HepG2 (cell line): ENCODE measurements around the gene MSGN1. TPM values are rescaled to one million over a fixed set of nuclear protein-coding genes. Genes with fewer than 3 reads are reported as not detected.

ENCODE experiments used
- ATAC-seq: fragments of 200-7000 bp; cut with Tn5 transposase; 3 replicates; pipeline ENCODE4 v1.9.1; 2020; ENCODE audit warnings: mild to moderate bottlenecking, moderate library complexity
- BruUV-seq: library from RNA; stranded (reverse); fragments of 400-500 nt; replicated peaks from 2 replicates; lab custom pipeline; 2021; lab: Mats Ljungman, UMichigan
- CTCF ChIA-PET: fragments of 300-600 bp; formaldehyde crosslinking; extraction: SDS; loops from one replicate; lab custom pipeline; 2021; ENCODE audit warnings: low total read pairs, inconsistent platforms, low intra/inter-chr PET ratio; lab: Yijun Ruan, JAX
- POLR2A ChIA-PET: fragments of 350-600 bp; sonication (Branson Sonifier 250); formaldehyde crosslinking; loops from one replicate; lab custom pipeline; 2020; ENCODE audit warnings: antibody characterized with exemption, inconsistent platforms; lab: Yijun Ruan, JAX
- DNase-seq: peaks from one replicate; pipeline ENCODE4 v3.0.0-alpha.2; 2015; ENCODE audit warnings: low spot score
- FAIRE-seq: peaks from 3 replicates; lab custom pipeline; 2011; peaks lifted over from hg19 to GRCh38; lab: Jason Lieb, UNC
- H2AFZ ChIP-seq: one replicate; pipeline ENCODE4 v1.6.1; 2011; ENCODE audit warnings: low read length, inconsistent platforms
- H3K27ac ChIP-seq: fragments of 300-600 bp; 3 replicates; pipeline ENCODE4 v1.8.0; 2011; ENCODE audit warnings: mixed run types, mild to moderate bottlenecking, mixed read lengths, low read length, inconsistent platforms; ENCODE audit not compliant: insufficient read depth; ENCODE audit errors: extremely low read length
- H3K27me3 ChIP-seq, 2 experiments: fragments of 200-600 bp in 1 of 2; 2 replicates in 1 of 2; 3 replicates in 1 of 2; pipeline versions ENCODE4 v1.6.0 to v1.8.0; 2011; ENCODE audit warnings: low read length in 2 of 2, mild to moderate bottlenecking in 2 of 2, moderate library complexity in 2 of 2, inconsistent platforms in 1 of 2; ENCODE audit not compliant: insufficient read depth in 2 of 2, control insufficient read depth in 1 of 2
- H3K36me3 ChIP-seq, 2 experiments: fragments of 200-600 bp in 1 of 2; replicated peaks in 1 of 2; 2 replicates in 1 of 2; 3 replicates in 1 of 2; pipeline versions ENCODE4 v1.5.1 to v1.8.0; 2011; ENCODE audit warnings: low read length in 2 of 2, inconsistent platforms in 1 of 2; ENCODE audit not compliant: insufficient read depth in 2 of 2, control insufficient read depth in 1 of 2
- H3K4me1 ChIP-seq: 2 replicates; pipeline ENCODE4 v1.5.1; 2012; ENCODE audit warnings: low read length, inconsistent platforms; ENCODE audit not compliant: insufficient read depth
- H3K4me2 ChIP-seq: 2 replicates; pipeline ENCODE4 v1.6.0; 2011; ENCODE audit warnings: low read depth, low read length, inconsistent platforms
- H3K4me3 ChIP-seq, 3 experiments: fragments of 200-600 bp in 1 of 3; sonication (generic), shearing (Covaris generic) in 1 of 3; replicated peaks in 1 of 3; 2 replicates each; pipeline ENCODE4 v1.5.1; 2011 to 2016; ENCODE audit warnings: low read length in 3 of 3, inconsistent platforms in 2 of 3, low read depth in 2 of 3, mild to moderate bottlenecking in 2 of 3, control low read depth in 1 of 3, mixed read lengths in 1 of 3; ENCODE audit not compliant: insufficient read depth in 1 of 3
- H3K79me2 ChIP-seq: one replicate; pipeline ENCODE4 v1.6.1; 2011; ENCODE audit warnings: low read length, inconsistent platforms; ENCODE audit not compliant: insufficient read depth
- H3K9ac ChIP-seq: 2 replicates; pipeline ENCODE4 v1.6.0; 2011; ENCODE audit warnings: mild to moderate bottlenecking, low read depth, low read length, inconsistent platforms; ENCODE audit not compliant: insufficient read depth
- H3K9me3 ChIP-seq: 2 replicates; pipeline ENCODE4 v1.5.1; 2012; ENCODE audit warnings: mild to moderate bottlenecking, low read length
- H4K20me1 ChIP-seq: 2 replicates; pipeline ENCODE4 v1.6.0; 2011; ENCODE audit warnings: inconsistent platforms, mild to moderate bottlenecking, low read length, moderate library complexity; ENCODE audit not compliant: insufficient read depth
- EZH2 ChIP-seq: conservative IDR thresholded peaks from 2 replicates; pipeline ENCODE4 v1.6.1; 2012; ENCODE audit warnings: mild to moderate bottlenecking, low read depth, low read length, moderate library complexity
- KLF15 ChIP-seq: sonication (generic); formaldehyde crosslinking; IDR thresholded peaks from 2 replicates; pipeline ENCODE4 v1.8.1; 2023; ENCODE audit warnings: borderline replicate concordance, mild to moderate bottlenecking, inconsistent platforms, missing genetic modification reagents, mixed read lengths
- PHF20 ChIP-seq: sonication (generic); formaldehyde crosslinking; IDR thresholded peaks from 2 replicates; pipeline ENCODE4 v1.5.0; 2020; ENCODE audit warnings: mild to moderate bottlenecking, missing genetic modification reagents
- POLR2AphosphoS5 ChIP-seq: IDR thresholded peaks from 2 replicates; pipeline ENCODE4 v1.6.1; 2012; ENCODE audit warnings: low read depth, low read length
- PRPF4 ChIP-seq: fragments of 200-400 bp; formaldehyde crosslinking; IDR thresholded peaks from 2 replicates; pipeline ENCODE4 v1.6.1; 2016; ENCODE audit warnings: low read length, low read depth; ENCODE audit not compliant: poor library complexity, severe bottlenecking
- RARG ChIP-seq: sonication (generic); formaldehyde crosslinking; IDR thresholded peaks from 2 replicates; pipeline ENCODE4 v1.4.0; 2020; ENCODE audit warnings: low read depth, mild to moderate bottlenecking, missing genetic modification reagents
- XRCC5 ChIP-seq: fragments of 200-400 bp; formaldehyde crosslinking; optimal IDR thresholded peaks from 2 replicates; pipeline ENCODE3; 2017; ENCODE audit warnings: mild to moderate bottlenecking, low read length
- YY1 ChIP-seq: IDR thresholded peaks from 2 replicates; pipeline ENCODE4 v1.6.1; 2011; ENCODE audit warnings: low read length, low read depth, moderate library complexity, mild to moderate bottlenecking; ENCODE audit not compliant: insufficient read depth, insufficient replicate concordance
- ZBTB7A ChIP-seq: sonication (generic); formaldehyde crosslinking; IDR thresholded peaks from 2 replicates; pipeline ENCODE4 v1.8.0; 2022; ENCODE audit warnings: mild to moderate bottlenecking, missing genetic modification reagents
- ZNF12 ChIP-seq: sonication (generic); formaldehyde crosslinking; IDR thresholded peaks from 2 replicates; pipeline ENCODE4 v1.5.0; 2020; ENCODE audit warnings: missing genetic modification reagents
- ZNF263 ChIP-seq: sonication (generic); formaldehyde crosslinking; IDR thresholded peaks from 2 replicates; pipeline ENCODE4 v1.4.0; 2020; ENCODE audit warnings: missing genetic modification reagents
- ZNF280B ChIP-seq: sonication (generic); formaldehyde crosslinking; IDR thresholded peaks from 2 replicates; pipeline ENCODE4 v1.5.0; 2020; ENCODE audit warnings: missing genetic modification reagents, mild to moderate bottlenecking, borderline replicate concordance
- ZNF383 ChIP-seq: sonication (generic); formaldehyde crosslinking; IDR thresholded peaks from 2 replicates; pipeline ENCODE4 v1.4.0; 2020; ENCODE audit warnings: missing genetic modification reagents, mild to moderate bottlenecking, borderline replicate concordance
- ZNF570 ChIP-seq: sonication (generic); formaldehyde crosslinking; IDR thresholded peaks from 2 replicates; pipeline ENCODE4 v1.4.0; 2020; ENCODE audit warnings: mild to moderate bottlenecking, missing genetic modification reagents, borderline replicate concordance
- ZNF704 ChIP-seq: sonication (generic); formaldehyde crosslinking; IDR thresholded peaks from 2 replicates; pipeline ENCODE4 v1.8.1; 2023; ENCODE audit warnings: mild to moderate bottlenecking, inconsistent platforms, moderate library complexity, missing genetic modification reagents, borderline replicate concordance
- WGBS: methylation state at CpG from one replicate; pipeline ENCODE4 v1.1.6; 2017; ENCODE audit warnings: low lambda C conversion rate; 5-methylcytosine and 5-hydroxymethylcytosine counted together
- in situ Hi-C: cut with HindIII; loops from 2 replicates; pipeline ENCODE4 v1.10.0; 2017; ENCODE audit warnings: low pct_unique_long_range_greater_than_20kb; ENCODE audit not compliant: extremely low pct_ligation_motif_present
- intact Hi-C: fragments of 100-400 bp; cut with micrococcal nuclease; formaldehyde crosslinking; loops from one replicate; pipeline ENCODE4 v1.10.0; 2022; ENCODE audit not compliant: unreplicated experiment
- polyA plus RNA-seq, 8 experiments: library from polyadenylated mRNA; depleted of rRNA in 3 of 8; stranded (reverse) in 7 of 8; unstranded in 1 of 8; fragments of >200 nt; fragmentation: Illumina TruSeq in 4 of 8; extraction: Trizol in 4 of 8; gene quantifications; 2 replicates each; pipeline versions ENCODE4 v1.2.1 to v1.2.3, GENCODE V29; 2011 to 2016; ENCODE audit warnings: low read depth in 4 of 8, missing spikeins in 1 of 8, mixed read lengths in 1 of 8; ENCODE audit not compliant: insufficient read depth in 1 of 8
- total RNA-seq, 5 experiments: library from RNA; depleted of rRNA; stranded (reverse); fragments of >200 nt; fragmentation: Illumina TruSeq; extraction: Trizol; gene quantifications; 2 replicates each; pipeline ENCODE4 v1.2.3, GENCODE V29; 2016; ENCODE audit warnings: low read depth in 1 of 5

The MSGN1 gene
- total and polyA plus RNA-seq, 2 of the 13 experiments (the other 11 are each of a cell fraction or from before 2014, with no cell fraction given): not detected

- Histone ChIP-seq H3K9ac (no peak overlapping the region), H3K27me3 (peaks cover 0 to 16% of the 10 kb centered on the region in 2 experiments; a peak in 2 of 5 replicates), H3K4me1 (no peaks in the 10 kb centered on the region), H3K36me3 (no peaks in the 10 kb centered on the region), H2AFZ (no peak overlapping the region), H3K79me2 (no peaks in the 10 kb centered on the region), H3K4me2 (no peak overlapping the region), H3K27ac (no peak overlapping the region), H4K20me1 (no peaks in the 10 kb centered on the region), H3K9me3 (no peaks in the 10 kb centered on the region), H3K4me3 (no peak overlapping the region)
- in situ Hi-C loops: no loop called here
- CTCF ChIA-PET: no interaction called here
- WGBS: 13% methylated on average over 3 of the region's 3 CpGs
- POLR2A ChIA-PET: no interaction called here
- BruUV-seq: no TSS peak
- TF ChIP-seq KLF15 (CRISPR knock-in tag) (no peak), EZH2 (no peak), XRCC5 (no peak), ZNF704 (CRISPR knock-in tag) (no peak), ZNF263 (no peak), RARG (no peak), ZNF280B (CRISPR knock-in tag) (no peak), PRPF4 (no peak), ZNF570 (CRISPR knock-in tag) (no peak), PHF20 (CRISPR knock-in tag) (no peak), ZNF383 (CRISPR knock-in tag) (no peak), ZBTB7A (no peak), POLR2AphosphoS5 (no peak), ZNF12 (CRISPR knock-in tag) (no peak), YY1 (no peak)
- intact Hi-C loops: no loop called here
- DNase-seq: no peak
- no peak for FAIRE-seq
- no peak for ATAC-seq
These were observed 4.8 kb downstream of the MSGN1 start for GRCh38 chr2:17821080-17821479.
